HG03159 (cell line): ENCODE measurements around the gene SLF2.
A peak's percentile ranks its signal among the peaks of the same experiment; 100 is the strongest.

Experiments
- ATAC-seq: cut with Tn5 transposase; IDR thresholded peaks from one replicate; pipeline ENCODE4 v1.9.1; 2021; ENCODE audit warnings: mild to moderate bottlenecking, moderate library complexity; ENCODE audit not compliant: unreplicated experiment

SLF2 gene

DNA sequence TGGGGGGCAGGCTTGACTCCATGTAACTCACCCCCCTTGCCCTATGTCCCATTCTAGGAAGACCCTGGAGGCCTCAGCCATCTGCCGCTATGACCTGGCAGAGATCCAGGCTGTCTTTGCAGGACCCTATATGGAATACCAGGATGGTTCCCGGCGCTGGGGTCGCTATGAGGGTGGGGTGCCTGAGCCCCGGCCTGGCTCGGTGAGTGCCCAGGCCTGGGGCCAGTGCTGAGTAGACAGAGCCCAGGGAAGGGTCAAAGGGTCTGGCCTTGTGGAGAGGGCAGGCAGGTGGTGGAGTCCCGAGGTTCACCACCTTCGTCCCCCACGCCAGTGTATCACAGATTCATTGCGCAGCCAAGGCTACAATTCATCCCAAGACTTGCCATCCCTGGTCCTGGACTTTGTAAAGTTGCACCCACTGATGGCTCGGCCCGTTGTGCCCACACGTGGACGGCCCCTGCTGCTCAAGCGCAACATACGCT, 67.1 kb downstream of the SLF2 start:
- no peak for ATAC-seq

DNA sequence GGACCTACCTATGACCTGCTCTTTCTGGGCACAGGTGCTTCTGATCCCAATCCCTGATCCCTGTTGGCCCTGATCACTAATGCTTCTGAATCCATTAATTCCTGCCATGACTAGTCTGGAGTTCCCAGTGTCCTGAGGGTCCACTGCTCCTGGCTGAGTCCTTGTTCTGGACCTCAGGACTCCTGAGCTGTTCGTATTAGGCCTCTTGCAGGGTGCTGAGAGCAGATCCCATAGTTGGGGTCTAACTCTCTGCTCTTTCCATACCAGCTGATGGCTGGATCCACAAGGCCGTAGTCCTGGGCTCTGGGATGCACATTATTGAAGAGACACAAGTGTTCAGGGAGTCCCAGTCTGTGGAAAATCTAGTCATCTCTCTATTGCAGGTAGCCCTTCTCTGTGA, 67.5 kb downstream of the SLF2 start:
- no peak for ATAC-seq

GRCh38 chr10:100980711-100981110, 67.9 kb downstream of the SLF2 start:
- ATAC-seq, result no peak

DNA sequence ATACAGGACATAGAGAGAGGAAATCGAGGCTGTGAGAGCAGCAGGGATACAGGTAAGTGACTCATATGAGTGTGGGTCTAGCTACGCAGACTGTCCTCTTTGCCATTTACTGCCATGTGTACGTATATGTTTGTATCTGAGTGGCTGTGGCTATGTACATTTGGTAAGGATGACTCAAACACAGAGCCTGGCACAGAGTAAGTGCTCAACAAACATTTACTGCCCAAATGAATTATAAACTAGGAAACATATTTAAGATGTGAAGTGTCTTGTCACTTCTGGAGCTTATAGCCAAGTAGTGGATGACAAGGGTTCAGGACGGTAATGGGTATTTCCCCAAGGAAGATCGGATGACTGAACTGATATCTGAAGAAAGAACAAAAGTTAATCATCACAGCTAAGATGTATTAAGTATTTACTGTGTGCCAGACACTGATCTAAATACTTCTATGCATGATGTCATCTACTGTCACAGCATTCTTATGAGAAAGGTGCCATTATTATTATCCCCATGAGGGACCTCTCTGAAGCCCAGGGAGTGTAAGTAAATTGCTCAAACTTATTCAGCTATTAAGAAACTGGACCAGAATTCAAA, 68.5 kb downstream of the SLF2 start:
- no peak for ATAC-seq

DNA sequence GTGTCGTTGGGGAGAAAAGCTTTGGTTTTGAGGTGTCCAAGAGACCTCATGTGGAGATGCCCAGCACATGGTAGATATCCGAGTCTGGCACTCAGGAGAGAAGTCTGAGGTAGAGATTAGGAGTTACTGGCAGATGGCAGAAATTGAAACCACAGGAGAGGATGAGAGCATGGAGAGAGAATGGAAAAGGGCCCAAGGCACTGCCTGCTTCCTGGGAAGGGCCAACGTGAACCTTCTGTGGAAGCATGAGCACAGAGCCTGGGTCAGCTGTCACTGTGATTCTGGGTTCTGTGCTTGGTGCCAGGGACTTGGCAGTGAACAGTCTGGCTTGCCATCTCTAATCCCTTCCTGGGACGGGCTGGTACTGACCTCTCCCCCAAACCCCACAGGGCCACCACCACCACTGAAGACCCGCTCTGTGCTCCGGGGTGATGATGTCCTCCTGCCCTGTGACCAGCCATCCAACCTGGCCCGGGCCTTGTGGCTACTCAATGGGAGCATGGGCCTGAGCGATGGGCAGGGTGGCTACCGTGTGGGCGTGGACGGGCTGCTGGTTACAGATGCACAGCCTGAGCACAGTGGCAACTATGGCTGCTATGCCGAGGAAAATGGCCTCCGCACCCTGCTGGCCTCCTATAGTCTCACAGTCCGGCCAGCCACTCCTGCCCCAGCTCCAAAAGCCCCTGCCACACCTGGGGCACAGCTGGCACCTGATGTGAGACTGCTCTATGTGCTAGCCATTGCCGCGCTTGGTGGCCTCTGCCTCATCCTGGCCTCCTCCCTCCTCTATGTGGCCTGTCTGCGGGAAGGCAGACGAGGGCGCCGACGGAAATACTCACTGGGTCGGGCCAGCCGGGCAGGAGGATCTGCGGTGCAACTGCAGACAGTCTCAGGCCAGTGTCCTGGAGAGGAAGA, 70.4 kb downstream of the SLF2 start:
- no peak for ATAC-seq

DNA sequence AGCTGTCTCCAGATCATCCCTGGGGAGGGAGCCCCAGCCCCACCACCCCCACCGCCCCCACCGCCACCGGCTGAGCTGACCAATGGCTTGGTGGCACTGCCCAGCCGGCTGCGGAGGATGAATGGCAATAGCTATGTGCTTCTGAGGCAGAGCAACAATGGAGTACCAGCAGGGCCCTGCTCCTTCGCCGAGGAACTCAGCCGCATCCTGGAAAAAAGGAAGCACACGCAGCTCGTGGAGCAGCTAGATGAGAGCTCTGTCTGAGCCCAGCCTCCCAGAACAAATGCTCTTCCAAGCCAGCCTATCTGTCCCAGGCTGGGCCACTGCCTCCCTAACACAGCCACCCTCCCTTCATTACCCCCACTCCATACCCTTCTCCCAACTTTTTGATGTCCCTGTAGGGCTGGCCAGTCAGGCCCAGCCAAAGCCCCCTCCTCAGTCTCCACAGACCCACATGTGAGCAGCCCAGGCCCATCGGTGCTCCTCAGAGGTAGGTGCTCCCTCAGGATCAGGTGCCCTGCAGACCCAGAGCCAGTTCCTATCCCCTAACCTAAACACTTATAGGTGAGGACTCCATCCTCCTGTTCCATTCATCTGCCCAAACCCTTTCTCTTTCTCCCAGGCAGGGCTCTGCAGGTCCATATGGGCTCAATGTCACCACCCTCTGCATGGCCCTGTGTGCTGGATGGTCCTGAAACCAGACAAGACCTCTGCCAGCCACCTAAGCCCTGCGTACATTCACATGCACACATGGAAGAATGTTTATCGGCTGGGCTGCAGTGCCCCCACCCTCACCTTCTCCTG, 71.3 kb downstream of the SLF2 start:
- no peak for ATAC-seq

GRCh38 chr10:100984672-100985177, 72.0 kb downstream of the SLF2 start:
- no peak for ATAC-seq

GRCh38 chr10:100985336-100985735, 72.6 kb downstream of the SLF2 start:
- ATAC-seq, result no peak

DNA sequence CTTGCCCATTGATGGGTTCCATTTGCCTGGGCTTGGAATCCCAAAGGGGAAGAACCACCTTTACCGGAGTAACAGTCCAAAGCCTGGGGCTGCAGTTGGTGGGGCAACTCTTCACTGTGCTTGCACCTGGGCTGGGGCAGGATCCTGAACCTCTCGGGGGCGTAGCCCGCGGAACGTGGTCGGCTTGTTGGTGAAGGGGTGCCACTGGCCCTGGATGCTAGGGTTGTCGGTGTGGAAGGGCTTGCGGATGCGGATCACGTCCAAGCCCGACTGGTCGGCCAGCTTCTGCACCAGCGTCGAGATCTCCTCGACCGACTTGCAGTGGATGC, 73.8 kb downstream of the SLF2 start:
- peak; percentile 2 for ATAC-seq

- ATAC-seq, result peak; percentile 78
Measured at GRCh38 chr10:100986952-100987684, 74.4 kb downstream of the SLF2 start, which contains the start of the genes MRPL43 and TWNK. TSS of gene MRPL43 (minus strand) at chr10:100987497. CDS start at chr10:100987443, 54 bp downstream. TSS of gene TWNK (plus strand) at chr10:100987543. CDS start at chr10:100988211, 668 bp downstream.

- ATAC-seq, result peak; percentile 8
Measured at GRCh38 chr10:100987685-100988049, 74.9 kb downstream of the SLF2 start.

DNA sequence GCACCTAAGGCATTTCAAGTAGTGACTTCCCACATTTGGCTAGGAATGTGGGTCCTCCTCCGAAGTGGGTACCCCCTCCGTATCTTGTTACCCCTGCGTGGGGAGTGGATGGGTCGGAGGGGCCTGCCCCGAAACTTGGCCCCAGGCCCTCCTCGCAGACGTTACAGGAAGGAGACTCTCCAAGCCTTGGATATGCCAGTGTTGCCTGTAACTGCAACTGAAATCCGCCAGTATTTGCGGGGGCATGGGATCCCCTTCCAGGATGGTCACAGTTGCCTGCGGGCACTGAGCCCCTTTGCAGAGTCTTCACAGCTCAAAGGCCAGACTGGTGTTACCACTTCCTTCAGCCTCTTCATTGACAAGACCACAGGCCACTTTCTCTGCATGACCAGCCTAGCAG, 75.4 kb downstream of the SLF2 start:
- no peak for ATAC-seq

GRCh38 chr10:100989088-100989487, 76.3 kb downstream of the SLF2 start:
- ATAC-seq, result no peak

GRCh38 chr10:100993986-100994708, 81.4 kb downstream of the SLF2 start:
- ATAC-seq, result no peak

DNA sequence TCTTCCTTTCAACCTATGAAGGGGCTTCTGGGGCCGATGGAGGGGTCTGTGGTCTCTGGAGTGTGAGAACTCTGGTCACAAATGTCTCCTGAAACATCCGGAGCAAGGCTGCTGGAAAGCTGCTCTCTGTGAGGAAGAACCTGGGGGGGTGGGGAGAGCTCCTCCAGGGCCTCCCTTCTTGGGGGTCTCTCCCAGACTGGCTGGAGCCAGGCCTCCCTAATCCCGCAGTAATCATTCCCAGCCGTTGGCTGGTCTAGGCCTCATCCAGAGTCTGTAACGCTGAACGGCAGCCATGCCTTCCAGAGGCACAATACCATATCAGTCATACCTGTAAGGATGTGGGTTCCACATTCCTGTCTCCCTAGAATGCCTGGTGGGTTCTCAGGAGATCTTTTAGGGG, 82.4 kb downstream of the SLF2 start:
- no peak for ATAC-seq

DNA sequence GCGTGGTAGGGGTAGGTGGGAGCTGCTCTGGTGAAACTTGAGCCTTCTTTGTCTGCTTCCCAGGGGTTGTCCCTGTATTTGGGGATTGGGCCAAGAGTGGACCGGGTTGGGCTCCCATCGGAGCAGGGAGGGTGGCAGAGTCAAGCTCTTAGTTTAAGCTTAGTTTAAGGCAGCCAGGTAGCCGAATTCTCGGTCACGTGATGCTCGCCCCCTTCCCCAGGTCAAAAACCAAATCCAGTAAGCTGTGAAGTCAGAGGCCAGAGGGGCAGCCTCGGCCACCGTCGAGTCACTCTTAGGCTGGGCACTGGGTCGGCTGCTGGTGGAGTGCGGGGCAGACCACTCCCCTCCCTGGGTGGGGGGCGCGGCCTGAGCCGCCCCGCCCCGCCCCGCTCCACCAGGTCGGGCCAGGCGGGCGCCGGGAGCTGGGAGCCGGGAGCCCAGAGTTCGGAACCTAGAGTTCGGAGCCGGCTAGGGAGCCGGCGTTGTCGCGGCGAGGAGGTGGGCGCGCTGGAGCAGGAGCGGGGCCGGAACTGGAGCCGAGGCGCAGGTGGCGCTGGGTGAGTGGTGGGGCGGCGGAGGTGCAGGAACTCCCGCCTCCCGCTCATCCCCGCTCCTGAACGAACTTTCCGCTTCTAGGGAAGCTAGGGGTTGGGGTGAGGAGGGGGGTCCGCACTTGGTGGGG, 84.1 kb downstream of the SLF2 start:
- ATAC-seq, result peak; percentile 16

GRCh38 chr10:100997360-100998182, 84.8 kb downstream of the SLF2 start:
- ATAC-seq, result peak; percentile 32

- no peak for ATAC-seq
Measured at GRCh38 chr10:100998183-100998990, 85.6 kb downstream of the SLF2 start.
